CD4-positive, alpha-beta T cell treated with Interferon gamma for 1 hour (primary cell): ENCODE data around the gene FLRT3.

Experiments used
- DNase-seq: peaks from one replicate; pipeline ENCODE4 v3.0.0-alpha.2; 2020

FLRT3 gene

DNA sequence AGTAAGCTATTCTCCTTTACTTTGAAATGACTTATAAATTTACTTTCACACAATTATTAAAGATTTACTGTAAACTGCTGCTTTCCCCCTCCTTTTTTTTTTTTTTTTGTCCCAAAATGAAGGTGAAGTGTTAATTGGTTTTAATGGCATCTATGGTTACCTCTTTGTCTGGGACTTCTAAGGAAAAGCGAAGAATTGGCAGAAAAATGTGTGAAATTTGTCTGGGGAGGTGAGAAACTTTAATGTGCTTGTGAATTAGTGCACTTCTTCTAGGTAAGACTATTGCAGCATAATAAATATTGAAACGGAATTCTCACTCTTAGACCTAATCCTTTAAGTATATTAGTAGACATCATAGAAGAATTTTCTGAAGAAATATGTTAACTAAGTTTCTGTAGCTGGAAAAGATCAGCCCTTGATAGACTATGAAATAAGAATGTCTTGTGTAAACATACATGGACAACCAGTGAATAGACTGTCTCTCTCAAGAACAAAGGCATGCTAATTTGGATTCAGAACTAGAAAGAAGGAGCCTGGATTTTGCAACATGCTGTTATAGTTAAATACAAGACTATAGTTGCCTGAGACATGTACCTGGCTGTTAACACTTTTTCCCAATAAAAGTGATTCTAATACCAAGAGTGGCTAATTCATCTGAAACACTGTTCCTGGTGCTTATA is 23.9 kb downstream of the FLRT3 start:
- no peak for DNase-seq

DNA sequence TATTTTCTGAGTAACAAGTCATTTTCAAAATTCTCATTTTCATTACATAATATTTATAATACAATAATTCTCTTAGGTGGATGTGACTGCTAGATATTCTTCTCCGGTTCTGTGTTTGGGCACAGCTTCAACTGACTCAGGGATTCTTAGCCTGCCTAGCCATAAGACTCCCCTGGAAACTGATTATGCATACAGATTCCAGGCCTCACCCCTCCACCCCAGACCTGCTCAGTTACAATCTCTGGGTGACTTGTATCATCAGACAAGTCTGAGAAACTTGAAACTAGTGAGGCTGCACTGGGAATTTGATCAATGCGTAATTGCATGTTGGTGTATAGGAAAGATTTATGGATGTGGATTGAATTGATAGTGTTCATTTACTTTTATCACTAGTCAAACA is 25.4 kb downstream of the FLRT3 start:
- no peak for DNase-seq

DNA sequence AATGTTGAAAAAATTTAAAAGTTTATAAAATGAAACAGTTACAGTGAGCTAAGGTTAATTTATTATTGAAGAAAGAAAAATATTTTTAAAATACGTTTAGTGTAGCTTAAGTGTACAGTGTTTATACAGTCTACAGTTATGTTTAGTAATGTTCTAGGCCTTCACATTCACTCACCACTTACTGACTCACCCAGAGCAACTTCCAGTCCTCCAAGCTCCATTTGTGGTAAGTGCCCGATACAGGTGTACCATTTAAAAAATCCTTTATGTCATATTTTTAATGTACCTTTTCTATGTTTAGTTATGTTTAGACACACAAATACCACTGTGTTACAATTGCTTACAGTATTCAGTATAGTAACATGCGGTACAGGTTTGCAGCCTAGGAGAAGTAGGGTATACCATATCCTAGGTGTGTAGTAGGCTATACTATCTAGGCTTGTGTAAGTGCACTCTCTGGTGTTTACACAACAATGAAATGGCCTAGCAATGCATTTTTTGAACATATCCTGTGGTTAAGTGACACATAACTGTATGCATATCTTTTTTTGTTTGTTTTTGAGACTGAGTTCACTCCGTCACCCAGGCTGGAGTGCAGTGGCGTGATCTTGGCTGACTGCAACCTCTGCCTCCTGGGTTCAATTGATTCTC is 26.3 kb downstream of the FLRT3 start:
- no peak for DNase-seq

DNA sequence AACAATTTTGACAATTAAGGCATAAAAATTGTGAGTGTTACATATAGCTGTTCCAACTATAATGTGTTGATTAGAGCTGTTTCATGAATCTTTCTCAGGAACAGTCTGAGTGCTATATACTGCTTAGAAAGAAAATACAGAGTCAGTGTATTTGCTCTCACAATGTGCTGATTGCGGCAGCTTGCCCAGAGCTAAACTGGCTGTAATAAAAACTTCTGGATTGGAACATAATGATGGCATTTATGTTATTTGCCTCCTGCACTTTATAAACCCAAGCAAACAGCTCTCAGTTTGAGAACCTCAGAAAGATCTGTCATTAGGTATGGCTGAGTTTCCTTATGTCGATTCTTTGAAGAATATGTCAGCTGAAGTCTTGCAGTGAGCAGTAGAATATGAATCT is 29.5 kb downstream of the FLRT3 start:
- no peak for DNase-seq

DNA sequence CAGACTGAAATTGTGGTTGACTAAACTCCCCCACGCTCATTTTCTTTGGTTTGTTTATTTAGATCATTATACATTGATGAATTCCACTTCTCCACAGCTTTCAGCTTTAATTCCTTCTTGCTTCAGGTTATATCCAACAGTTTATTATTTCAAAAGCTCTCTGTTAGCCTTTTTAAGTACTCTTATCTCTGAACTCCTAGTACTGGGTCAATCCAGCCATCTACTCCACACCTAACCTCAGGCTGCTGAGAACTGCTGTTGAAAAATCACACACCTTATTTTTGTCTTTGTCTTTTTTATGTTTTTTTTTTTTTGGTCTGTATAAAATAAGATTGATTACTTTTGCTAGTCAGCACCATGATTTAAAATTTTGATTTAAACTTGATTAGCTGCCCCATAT is 32.9 kb downstream of the FLRT3 start:
- no peak for DNase-seq

DNA sequence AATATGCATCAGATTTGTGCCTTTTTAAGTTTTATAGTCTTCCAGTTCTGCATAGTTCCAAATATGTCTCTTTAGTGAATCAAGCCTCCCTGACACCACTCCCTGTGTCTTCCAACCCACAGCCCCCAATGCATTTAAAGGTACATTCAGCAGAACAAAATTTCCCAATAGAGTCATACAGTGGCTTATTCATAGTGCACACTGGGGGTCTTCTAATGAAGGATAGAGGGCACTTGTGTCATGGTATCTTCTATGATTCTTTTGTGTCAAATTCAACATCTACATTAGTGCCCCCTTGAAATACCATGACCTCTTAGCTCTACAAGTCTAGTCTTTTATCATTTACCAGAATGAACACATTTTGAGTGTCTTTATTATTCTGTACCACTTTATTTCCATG is 33.8 kb downstream of the FLRT3 start:
- DNase-seq = no peak

DNA sequence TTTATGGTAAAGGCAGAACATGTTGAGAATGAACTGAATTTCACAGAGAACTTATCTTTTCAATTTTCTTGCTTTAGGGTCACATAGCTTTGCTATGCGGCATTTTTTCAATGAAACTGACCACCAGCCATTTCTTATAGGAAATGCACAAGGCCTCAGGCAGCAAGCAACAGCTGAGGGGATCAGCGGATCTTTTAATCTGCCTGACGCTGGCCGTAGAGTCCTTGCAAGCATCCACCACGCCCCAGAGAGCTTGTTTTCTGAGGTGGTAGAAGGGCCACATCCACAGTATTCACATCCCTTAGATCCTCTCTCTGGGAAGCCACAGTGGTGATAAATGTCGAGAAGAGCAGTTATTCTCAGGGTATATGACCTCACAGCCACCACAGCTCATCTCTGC is 34.3 kb downstream of the FLRT3 start:
- no peak for DNase-seq

DNA sequence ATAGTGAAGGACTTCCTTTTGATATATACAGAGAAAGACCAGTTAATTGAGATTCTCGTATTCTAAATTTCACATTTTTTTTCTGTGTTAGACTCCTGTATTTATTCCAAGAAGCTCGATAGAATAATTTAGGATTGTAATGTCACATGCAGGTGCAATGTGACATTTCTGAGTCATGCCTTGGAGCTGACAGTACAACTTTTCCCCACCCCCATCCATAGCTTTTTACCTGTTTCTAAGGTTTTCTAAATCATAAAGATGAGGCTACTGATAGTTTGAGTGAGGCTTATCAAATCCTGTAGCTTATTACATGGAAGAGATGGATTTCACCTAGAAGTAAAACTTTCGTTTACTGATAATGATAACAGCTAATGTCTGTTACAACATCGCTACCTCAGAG is 37.6 kb downstream of the FLRT3 start:
- no peak for DNase-seq

DNA sequence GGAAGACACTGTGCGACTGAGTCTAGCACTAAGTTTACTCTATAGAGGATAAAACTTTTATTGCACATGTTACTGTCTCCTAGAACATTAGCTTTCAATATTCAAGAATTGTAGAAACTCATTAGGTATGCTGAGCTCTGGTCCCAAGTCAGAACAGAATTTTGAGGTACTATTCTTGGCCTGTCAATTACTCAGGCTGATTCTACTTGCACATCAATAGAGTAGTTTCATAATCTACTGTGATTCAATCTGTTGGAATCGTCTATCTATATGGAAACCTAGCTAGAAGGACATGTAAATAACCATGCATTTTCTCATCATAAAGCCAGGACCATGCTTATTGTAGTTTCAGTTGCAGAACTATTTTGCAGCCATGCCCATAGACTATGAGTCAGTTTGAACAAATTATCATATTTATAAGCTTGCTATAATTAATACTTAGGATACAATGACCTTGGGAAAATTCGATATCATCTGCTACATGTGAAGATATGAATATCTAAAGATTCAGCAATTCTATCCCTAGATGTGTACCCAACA is 41.6 kb downstream of the FLRT3 start:
- no peak for DNase-seq

DNA sequence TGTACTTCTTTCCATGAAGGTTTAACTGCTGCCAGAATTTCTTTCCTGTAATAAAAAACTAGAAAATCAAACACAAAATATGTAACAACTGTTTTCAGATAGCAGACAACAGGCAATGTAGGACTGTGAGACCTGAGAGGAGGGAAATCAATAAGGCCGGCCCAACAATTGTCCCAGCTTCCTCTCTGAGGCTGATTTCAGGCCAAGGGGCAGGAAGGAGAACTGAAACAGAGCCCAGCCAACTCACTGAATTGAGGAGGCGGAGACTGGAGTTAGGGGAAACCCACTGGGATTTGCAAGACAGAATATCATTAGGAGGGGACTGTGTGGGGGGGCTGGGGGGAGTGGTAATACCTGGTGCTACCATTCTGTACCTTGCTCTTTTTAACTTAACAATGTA is 42.2 kb downstream of the FLRT3 start:
- DNase-seq = no peak

DNA sequence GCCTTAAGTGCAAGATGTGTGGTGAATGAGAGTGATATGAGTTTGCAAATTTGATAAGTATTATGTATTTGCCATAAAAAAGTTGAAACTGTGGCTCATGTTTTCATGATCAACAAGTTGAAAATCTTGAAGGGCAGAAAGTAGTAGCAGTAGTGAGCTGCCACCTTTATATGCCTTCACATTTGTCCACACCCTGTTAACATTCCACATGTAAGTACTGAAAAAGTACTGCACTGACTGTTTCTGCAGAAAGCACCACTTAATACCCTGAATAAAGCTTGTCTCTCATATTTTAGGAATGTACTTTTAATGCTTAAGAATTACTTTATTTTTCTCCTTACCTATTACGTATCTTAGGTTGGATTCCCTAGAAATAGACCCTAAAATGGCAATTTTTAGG is 45.9 kb downstream of the FLRT3 start:
- no peak for DNase-seq

DNA sequence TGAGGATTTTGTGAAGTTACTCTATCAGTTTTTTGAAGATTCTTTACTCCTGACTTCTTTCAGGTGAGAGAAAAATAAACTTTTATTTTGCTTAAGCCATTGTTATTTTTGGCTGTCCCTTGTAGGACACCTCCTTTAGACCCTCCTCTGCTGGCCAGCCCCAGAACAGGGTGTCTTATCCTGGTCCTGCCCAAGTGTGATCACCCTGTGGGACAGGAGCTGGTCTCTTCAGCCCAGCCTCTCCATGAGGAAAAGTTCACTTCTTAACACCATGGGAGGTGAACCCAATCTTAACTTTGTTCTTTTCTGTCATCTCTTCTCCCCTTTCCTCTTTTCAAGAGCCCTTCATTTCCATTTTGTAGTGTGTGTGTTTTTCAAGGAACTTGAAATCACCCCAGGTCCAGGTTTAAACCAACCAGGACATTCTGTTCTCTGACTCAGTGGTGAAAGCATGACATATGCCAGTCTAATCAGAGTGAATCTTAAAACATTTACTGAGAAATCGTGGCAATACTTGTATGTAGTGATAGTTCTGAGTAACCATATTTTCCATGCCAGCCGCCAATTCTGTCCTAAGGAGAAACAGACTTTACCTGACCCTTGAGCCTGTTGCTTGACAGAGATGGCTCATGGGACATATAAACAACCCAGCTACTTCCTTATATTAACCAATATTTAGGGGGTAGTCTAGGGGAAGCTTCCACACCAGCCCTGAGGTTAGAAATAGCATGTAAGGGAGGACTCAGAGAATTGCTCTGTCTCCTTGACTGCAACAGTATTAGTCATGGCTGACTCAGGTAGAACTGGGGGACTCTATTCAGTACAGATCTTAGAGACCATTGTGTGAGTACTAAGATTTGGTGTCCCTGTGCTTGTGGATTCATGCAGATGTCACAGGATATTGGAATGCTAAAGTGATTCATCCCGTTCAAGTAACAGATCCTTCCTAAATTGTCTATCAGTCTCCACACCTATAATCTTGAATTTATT is 48.8 kb downstream of the FLRT3 start:
- no peak for DNase-seq

DNA sequence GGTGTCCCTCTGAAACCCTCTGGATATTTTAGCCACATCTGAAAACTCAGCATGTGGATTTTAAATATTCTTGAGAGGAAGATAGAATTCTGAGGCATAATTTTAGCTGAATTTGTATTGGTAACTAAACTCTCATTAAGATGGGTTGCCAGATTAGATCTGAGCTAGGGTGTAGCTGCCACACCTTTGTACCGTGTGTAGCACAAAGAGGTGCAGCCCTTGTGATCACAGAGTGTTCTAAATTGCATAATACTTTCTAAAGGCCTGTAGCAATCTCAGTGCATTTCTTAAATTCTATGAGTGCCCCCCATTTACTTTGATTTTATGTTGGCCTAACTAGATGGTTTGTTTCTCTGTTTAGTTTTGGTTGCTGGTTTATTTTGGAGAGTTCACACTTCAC is 53.0 kb downstream of the FLRT3 start:
- DNase-seq = no peak

DNA sequence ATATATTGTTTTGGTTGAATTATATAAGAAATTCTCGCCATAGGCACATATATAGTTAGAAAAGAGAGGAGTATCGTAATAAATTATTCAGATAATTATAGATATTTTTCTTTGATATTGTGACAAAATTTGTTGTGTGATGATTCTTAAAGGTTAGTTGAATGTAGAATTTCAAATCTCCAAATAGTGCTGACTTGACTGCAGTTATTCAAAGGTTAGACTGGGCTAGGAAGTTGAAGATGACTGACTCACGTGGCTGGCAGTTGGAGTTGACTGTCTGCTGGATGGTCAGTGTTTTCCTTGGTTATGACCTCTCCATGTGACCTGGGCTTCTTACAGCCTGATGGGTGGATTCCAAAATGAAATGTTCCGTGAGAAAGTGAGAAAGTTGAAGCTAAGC is 55.3 kb downstream of the FLRT3 start:
- DNase-seq = no peak
